ENCODE data around the gene CLTA. TPM values are rescaled to one million over a fixed set of nuclear protein-coding genes. Genes with fewer than 3 reads are reported as not detected.

CLTA gene
- total RNA-seq (ENCODE audit: unreplicated experiment) = 330 TPM
- long read RNA-seq, transcript CLTA-202 (5 exons, 1,073 nt) = major isoform, 347 of 366 reads
- long read RNA-seq, partial matches to known transcripts = 3 of 366 reads
- long read RNA-seq, other reads (novel, unspliced or antisense) = 13 of 366 reads

- Mint-ChIP-seq H3K36me3 (ENCODE audit: low read depth, unreplicated experiment) (peaks cover 10% of the 10 kb centered on the region), H3K27ac (ENCODE audit: unreplicated experiment) (peak within 1 kb of the TSS; percentile 91), H3K4me3 (ENCODE audit: unreplicated experiment) (peak within 1 kb of the TSS; percentile 95), H3K27me3 (ENCODE audit: unreplicated experiment) (peaks cover 21% of the 10 kb centered on the region), H3K4me1 (ENCODE audit: unreplicated experiment) (peaks cover 44% of the 10 kb centered on the region), H3K9me3 (ENCODE audit: unreplicated experiment) (no peaks in the 10 kb centered on the region)
- TF ChIP-seq, protein P1, sequence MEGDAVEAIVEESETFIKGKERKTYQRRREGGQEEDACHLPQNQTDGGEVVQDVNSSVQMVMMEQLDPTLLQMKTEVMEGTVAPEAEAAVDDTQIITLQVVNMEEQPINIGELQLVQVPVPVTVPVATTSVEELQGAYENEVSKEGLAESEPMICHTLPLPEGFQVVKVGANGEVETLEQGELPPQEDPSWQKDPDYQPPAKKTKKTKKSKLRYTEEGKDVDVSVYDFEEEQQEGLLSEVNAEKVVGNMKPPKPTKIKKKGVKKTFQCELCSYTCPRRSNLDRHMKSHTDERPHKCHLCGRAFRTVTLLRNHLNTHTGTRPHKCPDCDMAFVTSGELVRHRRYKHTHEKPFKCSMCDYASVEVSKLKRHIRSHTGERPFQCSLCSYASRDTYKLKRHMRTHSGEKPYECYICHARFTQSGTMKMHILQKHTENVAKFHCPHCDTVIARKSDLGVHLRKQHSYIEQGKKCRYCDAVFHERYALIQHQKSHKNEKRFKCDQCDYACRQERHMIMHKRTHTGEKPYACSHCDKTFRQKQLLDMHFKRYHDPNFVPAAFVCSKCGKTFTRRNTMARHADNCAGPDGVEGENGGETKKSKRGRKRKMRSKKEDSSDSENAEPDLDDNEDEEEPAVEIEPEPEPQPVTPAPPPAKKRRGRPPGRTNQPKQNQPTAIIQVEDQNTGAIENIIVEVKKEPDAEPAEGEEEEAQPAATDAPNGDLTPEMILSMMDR (IDR thresholded peaks at IDR 0.05; ENCODE audit: unreplicated experiment) = peak; percentile 39
- DNase-seq (ENCODE audit: low spot score) = peak; percentile 90
Observed at GRCh38 chr9:36190388-36191289, at the start of gene CLTA. TSS of gene CLTA (plus strand) at chr9:36190921. CDS start at chr9:36191057, 136 bp downstream.

DNA sequence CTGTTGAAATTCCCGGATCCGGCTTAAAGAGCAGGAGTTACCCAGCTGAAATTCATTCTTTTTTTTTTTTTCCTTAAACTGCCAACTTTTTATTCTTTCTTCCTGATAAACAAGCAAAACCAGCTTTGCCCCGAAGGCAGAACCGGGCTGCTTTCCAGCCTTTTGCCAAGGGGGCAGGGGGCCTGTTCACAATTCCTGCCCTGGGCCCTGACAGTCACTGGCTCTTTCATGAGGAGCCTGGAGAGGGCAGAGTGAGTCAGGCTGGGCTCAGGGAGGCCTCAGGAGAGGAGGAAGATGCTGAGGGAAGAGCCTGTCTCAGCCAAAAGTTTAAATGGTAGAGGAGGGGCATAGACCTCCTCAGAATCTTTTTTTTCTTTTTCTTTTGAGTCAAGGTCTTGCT lies 49.4 kb upstream of the CLTA start:
- TF ChIP-seq, protein P1 (IDR thresholded peaks at IDR 0.05; ENCODE audit: unreplicated experiment) = no peak
- peaks cover 14% of the 10 kb centered on the region for H3K4me1 Mint-ChIP-seq (ENCODE audit: unreplicated experiment)
- no peak overlapping the region for H3K27ac Mint-ChIP-seq (ENCODE audit: unreplicated experiment)
- no peak for DNase-seq (ENCODE audit: low spot score)
- peaks cover 5% of the 10 kb centered on the region for H3K9me3 Mint-ChIP-seq (ENCODE audit: unreplicated experiment)
- peaks cover 22% of the 10 kb centered on the region for H3K27me3 Mint-ChIP-seq (ENCODE audit: unreplicated experiment)
- H3K4me3 Mint-ChIP-seq (ENCODE audit: unreplicated experiment) = no peak overlapping the region
- peaks cover 18% of the 10 kb centered on the region for H3K36me3 Mint-ChIP-seq (ENCODE audit: low read depth, unreplicated experiment)

GRCh38 chr9:36141761-36142160 lies 49.0 kb upstream of the CLTA start:
- Mint-ChIP-seq H3K27me3 (ENCODE audit: unreplicated experiment) (peaks cover 22% of the 10 kb centered on the region), H3K9me3 (ENCODE audit: unreplicated experiment) (peaks cover 5% of the 10 kb centered on the region), H3K4me1 (ENCODE audit: unreplicated experiment) (peaks cover 14% of the 10 kb centered on the region), H3K4me3 (ENCODE audit: unreplicated experiment) (no peak overlapping the region), H3K36me3 (ENCODE audit: low read depth, unreplicated experiment) (peaks cover 20% of the 10 kb centered on the region), H3K27ac (ENCODE audit: unreplicated experiment) (no peak overlapping the region)
- DNase-seq (ENCODE audit: low spot score) = no peak
- TF ChIP-seq, protein P1 (IDR thresholded peaks at IDR 0.05; ENCODE audit: unreplicated experiment) = no peak

- peaks cover 5% of the 10 kb centered on the region for H3K9me3 Mint-ChIP-seq (ENCODE audit: unreplicated experiment)
- DNase-seq (ENCODE audit: low spot score) = no peak
- H3K4me3 Mint-ChIP-seq (ENCODE audit: unreplicated experiment) = no peak overlapping the region
- H3K27me3 Mint-ChIP-seq (ENCODE audit: unreplicated experiment) = peaks cover 23% of the 10 kb centered on the region
- H3K4me1 Mint-ChIP-seq (ENCODE audit: unreplicated experiment) = peaks cover 7% of the 10 kb centered on the region
- TF ChIP-seq, protein P1 (IDR thresholded peaks at IDR 0.05; ENCODE audit: unreplicated experiment) = no peak
- peaks cover 22% of the 10 kb centered on the region for H3K36me3 Mint-ChIP-seq (ENCODE audit: low read depth, unreplicated experiment)
- H3K27ac Mint-ChIP-seq (ENCODE audit: unreplicated experiment) = no peak overlapping the region
Observed at GRCh38 chr9:36142510-36143244, 48.0 kb upstream of the CLTA start.
